K562 (cell line): ENCODE data around the gene CREB3L1. TPM values are rescaled to one million over a fixed set of nuclear protein-coding genes. Genes with fewer than 3 reads are reported as not detected.
A peak's percentile ranks its signal among the peaks of the same experiment; 100 is the strongest.

Experiments
- EHMT2 ChIP-seq: fragments of 450-650 bp; IDR thresholded peaks from 2 replicates; pipeline ENCODE4 v1.6.1; 2018; ENCODE audit warnings: antibody characterized with exemption
- FOXA1 ChIP-seq: fragments of 450-650 bp; IDR thresholded peaks from 2 replicates; pipeline ENCODE4 v1.6.1; 2016; ENCODE audit warnings: mild to moderate bottlenecking, borderline replicate concordance
- HDGF ChIP-seq: fragments of 450-650 bp; IDR thresholded peaks from 2 replicates; pipeline ENCODE4 v1.6.1; 2016
- HMGN3 ChIP-seq: IDR thresholded peaks from 2 replicates; pipeline ENCODE4 v1.6.1; 2011; ENCODE audit warnings: borderline replicate concordance, low read depth, mild to moderate bottlenecking, mixed read lengths, low read length; ENCODE audit not compliant: insufficient read length; ENCODE audit errors: extremely low read depth
- HNRNPH1 ChIP-seq: fragments of 200-400 bp; formaldehyde crosslinking; optimal IDR thresholded peaks from 2 replicates; pipeline ENCODE3; 2017; ENCODE audit warnings: low read depth, mild to moderate bottlenecking, low read length, moderate library complexity
- JUND ChIP-seq, 2 experiments: IDR thresholded peaks; 2 replicates in 1 of 2; 3 replicates in 1 of 2; pipeline ENCODE4 v1.6.1; 2011; ENCODE audit warnings: borderline replicate concordance in 2 of 2, low read depth in 2 of 2, low read length in 2 of 2, improper control_type of control experiment in 1 of 2, missing biosample characterization in 1 of 2, missing genetic modification characterization in 1 of 2, missing genetic modification reagents in 1 of 2
- KLF13 ChIP-seq: fragments of 450-650 bp; IDR thresholded peaks from 2 replicates; pipeline ENCODE4 v1.6.1; 2016; ENCODE audit warnings: missing genetic modification characterization, low read depth, mild to moderate bottlenecking, missing compliant biosample characterization, moderate library complexity, borderline replicate concordance
- MCM3 ChIP-seq: fragments of 450-650 bp; IDR thresholded peaks from 2 replicates; pipeline ENCODE4 v1.6.1; 2016
- NCOR1 ChIP-seq: fragments of 450-650 bp; IDR thresholded peaks from 2 replicates; pipeline ENCODE4 v1.6.1; 2016; ENCODE audit warnings: mild to moderate bottlenecking, moderate library complexity
- NFIC ChIP-seq: fragments of 450-650 bp; IDR thresholded peaks from 2 replicates; pipeline ENCODE4 v1.6.1; 2017; ENCODE audit warnings: mild to moderate bottlenecking, inconsistent platforms
- PCBP2 ChIP-seq: fragments of 200-400 bp; formaldehyde crosslinking; IDR thresholded peaks from 2 replicates; pipeline ENCODE4 v1.6.1; 2018; ENCODE audit warnings: low read length, low read depth, mild to moderate bottlenecking, moderate library complexity; ENCODE audit not compliant: poor library complexity, severe bottlenecking
- RCOR1 ChIP-seq, 2 experiments: IDR thresholded peaks; 2 replicates each; pipeline ENCODE4 v1.6.1; 2012; ENCODE audit warnings: low read depth in 2 of 2, low read length in 2 of 2, borderline replicate concordance in 1 of 2, improper control_type of control experiment in 1 of 2
- TCF3 ChIP-seq: sonication (generic); formaldehyde crosslinking; IDR thresholded peaks from 2 replicates; pipeline ENCODE4 v1.4.0; 2020; ENCODE audit warnings: mild to moderate bottlenecking, missing genetic modification reagents
- TCF7 ChIP-seq: sonication (generic); IDR thresholded peaks from 2 replicates; pipeline ENCODE4 v1.6.1; 2016; ENCODE audit warnings: antibody characterized with exemption, borderline replicate concordance
- ZNF586 ChIP-seq: fragments of 450-650 bp; formaldehyde crosslinking; conservative IDR thresholded peaks from 2 replicates; pipeline ENCODE4 v1.4.0; 2020; ENCODE audit warnings: mild to moderate bottlenecking, moderate library complexity
- polyA plus RNA-seq, 8 experiments: library from polyadenylated mRNA; depleted of rRNA in 4 of 8; stranded (reverse) in 5 of 8; unstranded in 3 of 8; fragments of >200 nt; fragmentation: Nextera tagmentation in 2 of 8; fragmentation: Illumina TruSeq in 1 of 8; extraction: Ambion mirVana in 2 of 8; extraction: Trizol in 1 of 8; gene quantifications; 2 replicates each; pipeline versions ENCODE4 v1.2.1 to v1.2.3, GENCODE V29; 2011 to 2014; ENCODE audit warnings: inconsistent platforms in 1 of 8, missing spikeins in 1 of 8
- total RNA-seq, 7 experiments: library from RNA; depleted of rRNA in 6 of 7; stranded (reverse); fragments of >200 nt in 6 of 7; fragmentation: Illumina TruSeq in 2 of 7; extraction: Trizol in 2 of 7; gene quantifications; 2 replicates each; pipeline versions ENCODE4 v1.2.1 to v1.2.3, GENCODE V29; 2011 to 2021; ENCODE audit warnings: low replicate concordance in 1 of 7
- TF ChIP-seq, protein P1 (sequence below): IDR thresholded peaks from 2 replicates; pipeline ENCODE4 v1.6.1; 2011; ENCODE audit warnings: borderline replicate concordance, low read depth, mild to moderate bottlenecking, moderate library complexity, low read length; ENCODE audit not compliant: insufficient read depth, poor library complexity, severe bottlenecking
- TF ChIP-seq, protein P2 (sequence below): IDR thresholded peaks from 2 replicates; pipeline ENCODE4 v1.6.1; 2012; ENCODE audit warnings: low read depth, low read length, improper control_type of control experiment, borderline replicate concordance
- TF ChIP-seq, protein P3 (sequence below): sonication (generic); formaldehyde crosslinking; IDR thresholded peaks from 2 replicates; pipeline ENCODE4 v1.8.1; 2023; ENCODE audit warnings: mild to moderate bottlenecking, missing genetic modification reagents
- TF ChIP-seq, protein P4 (sequence below): sonication (generic); formaldehyde crosslinking; IDR thresholded peaks from 2 replicates; pipeline ENCODE4 v1.8.1; 2023; ENCODE audit warnings: mild to moderate bottlenecking, missing genetic modification reagents, moderate library complexity

Gene CREB3L1
- total and polyA plus RNA-seq, 9 of the 15 experiments (the other 6 are each of a cell fraction or from before 2014, with no cell fraction given), result 1.2 to 27.6 (median 3.7) TPM

DNA sequence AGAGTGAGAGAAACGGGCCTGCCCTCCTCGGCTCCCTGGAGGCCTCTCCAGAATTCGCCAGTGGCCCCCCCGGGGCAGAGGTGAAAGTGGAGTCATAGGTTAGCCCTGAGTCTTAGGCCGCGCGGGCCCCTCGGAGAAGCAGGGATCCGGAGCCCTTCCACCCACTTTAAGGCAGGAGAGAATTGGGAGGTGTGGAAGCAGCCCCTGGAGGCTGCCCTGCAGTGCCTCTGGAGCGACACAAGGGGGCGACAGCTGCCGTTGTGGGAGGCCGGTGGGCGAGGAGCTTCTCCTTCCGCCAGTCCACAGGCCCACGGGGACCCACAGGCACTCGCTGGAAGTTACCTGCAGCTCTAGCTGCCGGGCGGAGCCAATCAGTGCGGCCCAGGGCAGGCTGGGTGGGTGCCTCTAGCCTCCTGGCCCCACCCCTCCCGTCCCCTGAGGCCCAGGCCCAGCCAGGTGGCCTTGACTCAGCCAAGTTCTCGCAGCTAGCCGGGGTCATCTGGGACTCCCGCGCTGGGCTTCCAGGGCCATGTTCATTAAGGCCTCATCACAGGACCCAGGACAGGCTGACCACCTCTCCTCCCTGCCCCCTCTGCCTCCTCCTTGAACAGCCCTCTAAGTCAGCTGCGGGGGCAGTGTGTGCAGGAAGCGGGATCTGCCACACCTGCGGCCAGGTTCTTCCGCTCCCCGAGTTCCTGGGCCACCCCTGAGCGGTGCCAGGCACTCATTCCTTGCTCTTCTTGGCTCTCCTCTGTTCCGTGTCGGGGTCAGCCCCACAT lies 74.8 kb downstream of the CREB3L1 start (continued):
- TF ChIP-seq, protein P1, sequence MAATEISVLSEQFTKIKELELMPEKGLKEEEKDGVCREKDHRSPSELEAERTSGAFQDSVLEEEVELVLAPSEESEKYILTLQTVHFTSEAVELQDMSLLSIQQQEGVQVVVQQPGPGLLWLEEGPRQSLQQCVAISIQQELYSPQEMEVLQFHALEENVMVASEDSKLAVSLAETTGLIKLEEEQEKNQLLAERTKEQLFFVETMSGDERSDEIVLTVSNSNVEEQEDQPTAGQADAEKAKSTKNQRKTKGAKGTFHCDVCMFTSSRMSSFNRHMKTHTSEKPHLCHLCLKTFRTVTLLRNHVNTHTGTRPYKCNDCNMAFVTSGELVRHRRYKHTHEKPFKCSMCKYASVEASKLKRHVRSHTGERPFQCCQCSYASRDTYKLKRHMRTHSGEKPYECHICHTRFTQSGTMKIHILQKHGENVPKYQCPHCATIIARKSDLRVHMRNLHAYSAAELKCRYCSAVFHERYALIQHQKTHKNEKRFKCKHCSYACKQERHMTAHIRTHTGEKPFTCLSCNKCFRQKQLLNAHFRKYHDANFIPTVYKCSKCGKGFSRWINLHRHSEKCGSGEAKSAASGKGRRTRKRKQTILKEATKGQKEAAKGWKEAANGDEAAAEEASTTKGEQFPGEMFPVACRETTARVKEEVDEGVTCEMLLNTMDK, result peak; percentile 80
- TF ChIP-seq NFIC (no peak), HNRNPH1 (no peak), TCF3 (CRISPR knock-in tag) (no peak), JUND (IDR thresholded peaks at IDR 0.05; ENCODE audit: borderline replicate concordance, low read depth, low read length) (peak; percentile 50; the same call in 1 of the 2 replicates), JUND (tag; IDR thresholded peaks at IDR 0.05; ENCODE audit: borderline replicate concordance, low read depth, low read length) (no peak; the same call in 2 of the 3 replicates), HDGF (no peak), NCOR1 (no peak), EHMT2 (no peak), KLF13 (tag) (no peak), RCOR1 (IDR thresholded peaks at IDR 0.05; ENCODE audit: borderline replicate concordance in 1 of 2, low read depth in 2 of 2, low read length in 2 of 2) (no peak; a peak in 1 of 4 replicates), PCBP2 (no peak), MCM3 (no peak), ZNF586 (no peak), TCF7 (no peak), HMGN3 (peak; percentile 52), FOXA1 (no peak)
- TF ChIP-seq, protein P2, sequence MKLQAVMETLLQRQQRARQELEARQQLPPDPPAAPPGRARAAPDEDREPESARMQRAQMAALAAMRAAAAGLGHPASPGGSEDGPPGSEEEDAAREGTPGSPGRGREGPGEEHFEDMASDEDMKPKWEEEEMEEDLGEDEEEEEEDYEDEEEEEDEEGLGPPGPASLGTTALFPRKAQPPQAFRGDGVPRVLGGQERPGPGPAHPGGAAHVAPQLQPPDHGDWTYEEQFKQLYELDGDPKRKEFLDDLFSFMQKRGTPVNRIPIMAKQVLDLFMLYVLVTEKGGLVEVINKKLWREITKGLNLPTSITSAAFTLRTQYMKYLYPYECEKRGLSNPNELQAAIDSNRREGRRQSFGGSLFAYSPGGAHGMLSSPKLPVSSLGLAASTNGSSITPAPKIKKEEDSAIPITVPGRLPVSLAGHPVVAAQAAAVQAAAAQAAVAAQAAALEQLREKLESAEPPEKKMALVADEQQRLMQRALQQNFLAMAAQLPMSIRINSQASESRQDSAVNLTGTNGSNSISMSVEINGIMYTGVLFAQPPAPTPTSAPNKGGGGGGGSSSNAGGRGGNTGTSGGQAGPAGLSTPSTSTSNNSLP, result no peak
- TF ChIP-seq, protein P3, sequence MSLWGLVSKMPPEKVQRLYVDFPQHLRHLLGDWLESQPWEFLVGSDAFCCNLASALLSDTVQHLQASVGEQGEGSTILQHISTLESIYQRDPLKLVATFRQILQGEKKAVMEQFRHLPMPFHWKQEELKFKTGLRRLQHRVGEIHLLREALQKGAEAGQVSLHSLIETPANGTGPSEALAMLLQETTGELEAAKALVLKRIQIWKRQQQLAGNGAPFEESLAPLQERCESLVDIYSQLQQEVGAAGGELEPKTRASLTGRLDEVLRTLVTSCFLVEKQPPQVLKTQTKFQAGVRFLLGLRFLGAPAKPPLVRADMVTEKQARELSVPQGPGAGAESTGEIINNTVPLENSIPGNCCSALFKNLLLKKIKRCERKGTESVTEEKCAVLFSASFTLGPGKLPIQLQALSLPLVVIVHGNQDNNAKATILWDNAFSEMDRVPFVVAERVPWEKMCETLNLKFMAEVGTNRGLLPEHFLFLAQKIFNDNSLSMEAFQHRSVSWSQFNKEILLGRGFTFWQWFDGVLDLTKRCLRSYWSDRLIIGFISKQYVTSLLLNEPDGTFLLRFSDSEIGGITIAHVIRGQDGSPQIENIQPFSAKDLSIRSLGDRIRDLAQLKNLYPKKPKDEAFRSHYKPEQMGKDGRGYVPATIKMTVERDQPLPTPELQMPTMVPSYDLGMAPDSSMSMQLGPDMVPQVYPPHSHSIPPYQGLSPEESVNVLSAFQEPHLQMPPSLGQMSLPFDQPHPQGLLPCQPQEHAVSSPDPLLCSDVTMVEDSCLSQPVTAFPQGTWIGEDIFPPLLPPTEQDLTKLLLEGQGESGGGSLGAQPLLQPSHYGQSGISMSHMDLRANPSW, result no peak
- TF ChIP-seq, protein P4, sequence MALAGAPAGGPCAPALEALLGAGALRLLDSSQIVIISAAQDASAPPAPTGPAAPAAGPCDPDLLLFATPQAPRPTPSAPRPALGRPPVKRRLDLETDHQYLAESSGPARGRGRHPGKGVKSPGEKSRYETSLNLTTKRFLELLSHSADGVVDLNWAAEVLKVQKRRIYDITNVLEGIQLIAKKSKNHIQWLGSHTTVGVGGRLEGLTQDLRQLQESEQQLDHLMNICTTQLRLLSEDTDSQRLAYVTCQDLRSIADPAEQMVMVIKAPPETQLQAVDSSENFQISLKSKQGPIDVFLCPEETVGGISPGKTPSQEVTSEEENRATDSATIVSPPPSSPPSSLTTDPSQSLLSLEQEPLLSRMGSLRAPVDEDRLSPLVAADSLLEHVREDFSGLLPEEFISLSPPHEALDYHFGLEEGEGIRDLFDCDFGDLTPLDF (CRISPR knock-in tag), result no peak
